Hepatocyte (in vitro differentiated cells): ENCODE measurements around the gene SEMA3D. TPM values are rescaled to one million over a fixed set of nuclear protein-coding genes. Genes with fewer than 3 reads are reported as not detected.

Experiments used
- DNase-seq: peaks from one replicate; pipeline ENCODE4 v3.0.0-alpha.2; 2016; ENCODE audit warnings: low spot score
- H2AFZ ChIP-seq: fragments of 200-600 bp; sonication (generic); 2 replicates; pipeline ENCODE4 v1.6.0; 2016; ENCODE audit warnings: antibody characterized with exemption, mild to moderate bottlenecking
- H3K27ac ChIP-seq: fragments of 200-600 bp; sonication (generic); 2 replicates; pipeline ENCODE4 v1.5.1; 2016; ENCODE audit warnings: mild to moderate bottlenecking
- H3K27me3 ChIP-seq: fragments of 200-600 bp; sonication (generic); 2 replicates; pipeline ENCODE4 v1.6.1; 2016
- H3K36me3 ChIP-seq: fragments of 200-600 bp; sonication (generic); replicated peaks from 2 replicates; pipeline ENCODE4 v1.5.1; 2016; ENCODE audit warnings: low read depth; ENCODE audit not compliant: insufficient read depth
- H3K4me1 ChIP-seq: fragments of 200-600 bp; sonication (generic); 2 replicates; pipeline ENCODE4 v1.5.1; 2016; ENCODE audit warnings: mild to moderate bottlenecking, moderate library complexity; ENCODE audit not compliant: insufficient read depth
- H3K4me2 ChIP-seq: fragments of 200-600 bp; sonication (generic); 2 replicates; pipeline ENCODE4 v1.6.0; 2016
- H3K4me3 ChIP-seq: fragments of 200-600 bp; sonication (generic); 2 replicates; pipeline ENCODE4 v1.5.1; 2016; ENCODE audit warnings: mild to moderate bottlenecking
- H3K79me2 ChIP-seq: fragments of 200-600 bp; sonication (generic); 2 replicates; pipeline ENCODE4 v1.6.0; 2017; ENCODE audit warnings: mild to moderate bottlenecking
- H3K9me2 ChIP-seq: fragments of 200-600 bp; sonication (generic); replicated peaks from 2 replicates; pipeline ENCODE4 v1.6.0; 2017; ENCODE audit warnings: mild to moderate bottlenecking; ENCODE audit not compliant: insufficient read depth
- H3K9me3 ChIP-seq: fragments of 200-600 bp; sonication (generic); 2 replicates; pipeline ENCODE4 v1.5.1; 2016; ENCODE audit warnings: low read depth, mild to moderate bottlenecking
- H4K20me1 ChIP-seq: fragments of 200-600 bp; sonication (generic); 2 replicates; pipeline ENCODE4 v1.6.0; 2016; ENCODE audit warnings: mild to moderate bottlenecking; ENCODE audit not compliant: insufficient read depth, poor library complexity, severe bottlenecking
- CTCF ChIP-seq: fragments of 200-600 bp; sonication (generic); IDR thresholded peaks from 2 replicates; pipeline ENCODE4 v1.5.1; 2016; ENCODE audit warnings: antibody characterized with exemption, mild to moderate bottlenecking; ENCODE audit not compliant: poor library complexity
- EZH2 ChIP-seq: fragments of 200-600 bp; sonication (generic); IDR thresholded peaks from 2 replicates; pipeline ENCODE4 v1.6.1; 2016; ENCODE audit warnings: antibody characterized with exemption, mild to moderate bottlenecking, borderline replicate concordance
- EZH2phosphoT487 ChIP-seq: fragments of 200-600 bp; sonication (generic); IDR thresholded peaks from one replicate; pipeline ENCODE4 v1.6.1; 2018; ENCODE audit warnings: antibody characterized with exemption, mild to moderate bottlenecking, low read depth, moderate library complexity; ENCODE audit not compliant: unreplicated experiment, severe bottlenecking
- WGBS: methylation state at CpG from one replicate; pipeline ENCODE4 v1.1.6; 2016; ENCODE audit warnings: low lambda C conversion rate; ENCODE audit errors: missing lambda C conversion rate; 5-methylcytosine and 5-hydroxymethylcytosine counted together
- polyA plus RNA-seq: library from polyadenylated mRNA; unstranded; fragments of >200 nt; fragmentation: Nextera tagmentation; extraction: Ambion mirVana; gene quantifications from 2 replicates; pipeline ENCODE4 v1.2.1, GENCODE V29; 2016
- total RNA-seq: library from RNA; depleted of rRNA; stranded (reverse); fragments of >200 nt; gene quantifications from 2 replicates; pipeline ENCODE4 v1.2.3, GENCODE V29; 2014

SEMA3D gene
- total and polyA plus RNA-seq, 2 experiments from 2014 or later, result 18.7 to 44.9 TPM

- H3K9me3 ChIP-seq, result no peaks in the 10 kb centered on the region
- H3K4me2 ChIP-seq, result peak overlapping the region; percentile 86
- H3K9me2 ChIP-seq, result no peaks in the 10 kb centered on the region
- peak overlapping the region; percentile 78 for H3K4me3 ChIP-seq
- peak; percentile 78 for DNase-seq
- H3K27me3 ChIP-seq, result no peaks in the 10 kb centered on the region
- peak overlapping the region; percentile 94 for H3K27ac ChIP-seq
- peaks cover 41% of the 10 kb centered on the region for H3K79me2 ChIP-seq
- no peaks in the 10 kb centered on the region for H4K20me1 ChIP-seq
- WGBS, result under 1% methylated on average over 39 of the region's 39 CpGs
- H3K4me1 ChIP-seq, result no peaks in the 10 kb centered on the region
- no peaks in the 10 kb centered on the region for H3K36me3 ChIP-seq
- peak overlapping the region; percentile 96 for H2AFZ ChIP-seq
- TF ChIP-seq EZH2phosphoT487 (no peak), EZH2 (no peak), CTCF (peak; percentile 31)
Measured at GRCh38 chr7:85185424-85186082, 1.3 kb downstream of the SEMA3D start.

GRCh38 chr7:85184599-85185423 is 2.0 kb downstream of the SEMA3D start:
- WGBS, result 42% methylated on average over 19 of the region's 21 CpGs

DNA sequence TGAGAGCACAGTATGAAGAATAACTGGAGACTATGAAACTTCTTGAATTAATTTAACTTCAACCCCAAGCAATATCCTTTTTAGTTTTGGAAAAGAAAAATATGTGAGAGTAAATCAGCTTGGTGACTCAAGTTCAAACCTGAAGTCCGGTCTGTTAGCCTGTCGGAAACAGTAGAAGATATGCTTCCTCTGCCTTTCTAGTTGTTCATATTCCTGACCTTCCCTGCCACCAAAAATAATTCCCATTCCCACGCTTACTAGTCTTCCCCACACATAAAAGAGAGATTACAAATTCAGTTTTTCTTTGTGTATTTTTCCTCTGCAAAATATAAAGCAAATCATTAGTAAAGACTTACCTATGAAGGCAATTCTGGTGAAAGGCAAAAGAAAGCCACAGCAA is 3.6 kb downstream of the SEMA3D start:
- 92% methylated on average over 3 of the region's 3 CpGs for WGBS
- Histone ChIP-seq H3K79me2 (peaks cover 41% of the 10 kb centered on the region), H3K4me1 (no peaks in the 10 kb centered on the region), H4K20me1 (no peaks in the 10 kb centered on the region), H3K9me2 (no peaks in the 10 kb centered on the region), H3K4me3 (no peak overlapping the region), H3K36me3 (no peaks in the 10 kb centered on the region), H2AFZ (no peak overlapping the region), H3K27ac (no peak overlapping the region), H3K4me2 (peak overlapping the region; percentile 31), H3K9me3 (no peaks in the 10 kb centered on the region), H3K27me3 (no peaks in the 10 kb centered on the region)
- no peak for DNase-seq
- TF ChIP-seq EZH2phosphoT487 (no peak), EZH2 (no peak), CTCF (no peak)

More at GRCh38 chr7:85184599-85185423, 2.0 kb downstream of the SEMA3D start:
- Histone ChIP-seq H3K9me3 (no peaks in the 10 kb centered on the region), H3K27me3 (no peaks in the 10 kb centered on the region), H2AFZ (peak overlapping the region; percentile 96), H3K4me1 (no peaks in the 10 kb centered on the region), H4K20me1 (no peaks in the 10 kb centered on the region), H3K4me2 (peak overlapping the region; percentile 86), H3K27ac (peak overlapping the region; percentile 94), H3K9me2 (no peaks in the 10 kb centered on the region), H3K4me3 (peak overlapping the region; percentile 78), H3K36me3 (no peaks in the 10 kb centered on the region), H3K79me2 (peaks cover 41% of the 10 kb centered on the region)
- peak; percentile 67 for DNase-seq
- TF ChIP-seq CTCF (no peak), EZH2phosphoT487 (no peak), EZH2 (no peak)
